NCI-H526 treated with DMSO at 0.1 percent for 48 hours (cell line): Measurements from ENCODE around the gene TMEM213.

Experiments used
- DNase-seq: peaks from one replicate; lab custom pipeline; 2025; lab: John Stamatoyannopoulos, UW

Gene TMEM213

GRCh38 chr7:138876326-138876725 is 78.5 kb downstream of the TMEM213 start:
- DNase-seq: no peak

GRCh38 chr7:138878051-138878450 is 80.3 kb downstream of the TMEM213 start:
- DNase-seq: no peak

GRCh38 chr7:138878856-138879255 is 81.1 kb downstream of the TMEM213 start:
- no peak for DNase-seq

GRCh38 chr7:138879356-138879755 is 81.6 kb downstream of the TMEM213 start:
- no peak for DNase-seq

- no peak for DNase-seq
Observed at GRCh38 chr7:138880881-138881578, 83.2 kb downstream of the TMEM213 start.

GRCh38 chr7:138881579-138882188 is 83.9 kb downstream of the TMEM213 start:
- no peak for DNase-seq

- no peak for DNase-seq
Observed at GRCh38 chr7:138882249-138882648, 84.5 kb downstream of the TMEM213 start.

GRCh38 chr7:138885383-138886147 is 87.8 kb downstream of the TMEM213 start:
- no peak for DNase-seq

- DNase-seq: peak; percentile 18
Observed at GRCh38 chr7:138886501-138886917, 88.7 kb downstream of the TMEM213 start.

GRCh38 chr7:138887085-138887710 is 89.4 kb downstream of the TMEM213 start:
- DNase-seq: no peak
